Fibroblast of the aortic adventitia (primary cell): Measurements from ENCODE around the gene CTIF. TPM values are rescaled to one million over a fixed set of nuclear protein-coding genes. Genes with fewer than 3 reads are reported as not detected.

Experiments used
- DNase-seq: peaks from one replicate; pipeline ENCODE4 v3.0.0-alpha.2; 2010; ENCODE audit warnings: low read depth
- H3K4me3 ChIP-seq: 2 replicates; pipeline ENCODE4 v1.5.1; 2011; ENCODE audit warnings: low read depth, mild to moderate bottlenecking, control low read depth, low read length, moderate library complexity
- total RNA-seq: library from RNA; depleted of rRNA; stranded (reverse); fragments of >200 nt; gene quantifications from 2 replicates; pipeline ENCODE4 v1.2.3, GENCODE V29; 2012; ENCODE audit warnings: low replicate concordance
- TF ChIP-seq, protein P1 (sequence below): IDR thresholded peaks from 2 replicates; pipeline ENCODE4 v1.5.1; 2011; ENCODE audit warnings: mild to moderate bottlenecking, low read length, control low read depth, inconsistent platforms; ENCODE audit not compliant: insufficient read depth

The CTIF gene
- total RNA-seq, 1 donor: 29.0 TPM

DNA sequence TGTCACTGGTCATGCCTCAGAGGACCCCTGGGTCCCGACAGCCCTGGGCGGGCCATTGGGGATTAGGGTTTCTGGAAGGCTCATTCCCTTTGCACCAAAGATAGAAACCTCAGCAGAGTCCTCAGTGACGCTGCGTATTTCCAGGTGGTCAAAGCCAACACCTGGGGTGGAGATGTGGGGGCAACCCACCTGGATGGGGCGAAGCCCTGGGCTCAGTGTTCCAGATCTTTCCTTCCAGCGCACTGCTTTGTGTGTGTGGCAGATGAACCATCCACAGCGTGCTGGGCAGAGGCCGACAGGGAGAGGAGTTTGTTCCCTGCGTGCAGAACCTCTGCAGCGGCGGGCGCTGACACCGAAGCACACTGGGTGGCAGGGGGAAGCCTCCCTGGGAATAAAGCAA lies 143.9 kb downstream of the CTIF start:
- TF ChIP-seq, protein P1, sequence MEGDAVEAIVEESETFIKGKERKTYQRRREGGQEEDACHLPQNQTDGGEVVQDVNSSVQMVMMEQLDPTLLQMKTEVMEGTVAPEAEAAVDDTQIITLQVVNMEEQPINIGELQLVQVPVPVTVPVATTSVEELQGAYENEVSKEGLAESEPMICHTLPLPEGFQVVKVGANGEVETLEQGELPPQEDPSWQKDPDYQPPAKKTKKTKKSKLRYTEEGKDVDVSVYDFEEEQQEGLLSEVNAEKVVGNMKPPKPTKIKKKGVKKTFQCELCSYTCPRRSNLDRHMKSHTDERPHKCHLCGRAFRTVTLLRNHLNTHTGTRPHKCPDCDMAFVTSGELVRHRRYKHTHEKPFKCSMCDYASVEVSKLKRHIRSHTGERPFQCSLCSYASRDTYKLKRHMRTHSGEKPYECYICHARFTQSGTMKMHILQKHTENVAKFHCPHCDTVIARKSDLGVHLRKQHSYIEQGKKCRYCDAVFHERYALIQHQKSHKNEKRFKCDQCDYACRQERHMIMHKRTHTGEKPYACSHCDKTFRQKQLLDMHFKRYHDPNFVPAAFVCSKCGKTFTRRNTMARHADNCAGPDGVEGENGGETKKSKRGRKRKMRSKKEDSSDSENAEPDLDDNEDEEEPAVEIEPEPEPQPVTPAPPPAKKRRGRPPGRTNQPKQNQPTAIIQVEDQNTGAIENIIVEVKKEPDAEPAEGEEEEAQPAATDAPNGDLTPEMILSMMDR: no peak
- no peak for DNase-seq
- no peak overlapping the region for H3K4me3 ChIP-seq

DNA sequence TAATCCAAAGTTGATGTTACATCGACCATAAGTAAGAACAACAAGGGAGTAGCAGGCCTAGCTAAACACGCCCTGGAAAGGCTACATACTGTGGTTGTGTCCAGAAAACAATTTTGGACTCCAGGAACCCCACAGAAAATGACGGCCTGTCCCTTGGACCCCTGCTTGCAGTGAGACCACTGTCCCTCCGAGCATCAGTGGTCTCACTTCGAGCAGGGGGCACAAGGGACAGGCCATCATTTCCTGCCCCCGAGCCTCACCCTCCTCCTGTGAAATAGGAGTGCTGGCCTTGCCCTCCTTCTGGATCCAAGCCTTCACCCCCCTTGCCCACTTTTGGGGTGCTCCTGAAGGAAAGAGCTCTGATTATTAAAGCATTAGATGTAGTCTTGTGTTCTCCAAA lies 144.4 kb downstream of the CTIF start:
- no peak overlapping the region for H3K4me3 ChIP-seq
- no peak for DNase-seq
- TF ChIP-seq, protein P1: no peak

DNA sequence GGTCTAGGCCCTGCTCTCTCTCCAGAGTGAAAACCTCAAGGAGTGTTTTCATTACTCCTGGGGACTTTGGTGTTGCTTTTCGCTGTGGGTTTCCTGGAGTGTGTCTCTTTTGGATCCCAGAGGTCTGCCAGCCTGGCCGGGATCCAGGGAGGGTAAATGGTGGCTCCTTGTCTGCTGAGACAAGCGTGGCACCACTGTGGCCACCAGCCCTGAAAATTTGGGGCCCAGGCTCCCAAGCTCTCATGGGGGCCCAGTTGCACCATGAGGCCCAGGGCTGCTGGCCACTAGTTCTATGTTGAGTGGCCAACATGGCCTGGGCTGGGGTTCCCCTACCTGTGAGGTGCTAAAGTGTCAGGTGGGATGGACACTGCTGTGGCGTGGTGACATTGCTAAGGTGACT lies 144.8 kb downstream of the CTIF start:
- no peak overlapping the region for H3K4me3 ChIP-seq
- TF ChIP-seq, protein P1: no peak
- no peak for DNase-seq

DNA sequence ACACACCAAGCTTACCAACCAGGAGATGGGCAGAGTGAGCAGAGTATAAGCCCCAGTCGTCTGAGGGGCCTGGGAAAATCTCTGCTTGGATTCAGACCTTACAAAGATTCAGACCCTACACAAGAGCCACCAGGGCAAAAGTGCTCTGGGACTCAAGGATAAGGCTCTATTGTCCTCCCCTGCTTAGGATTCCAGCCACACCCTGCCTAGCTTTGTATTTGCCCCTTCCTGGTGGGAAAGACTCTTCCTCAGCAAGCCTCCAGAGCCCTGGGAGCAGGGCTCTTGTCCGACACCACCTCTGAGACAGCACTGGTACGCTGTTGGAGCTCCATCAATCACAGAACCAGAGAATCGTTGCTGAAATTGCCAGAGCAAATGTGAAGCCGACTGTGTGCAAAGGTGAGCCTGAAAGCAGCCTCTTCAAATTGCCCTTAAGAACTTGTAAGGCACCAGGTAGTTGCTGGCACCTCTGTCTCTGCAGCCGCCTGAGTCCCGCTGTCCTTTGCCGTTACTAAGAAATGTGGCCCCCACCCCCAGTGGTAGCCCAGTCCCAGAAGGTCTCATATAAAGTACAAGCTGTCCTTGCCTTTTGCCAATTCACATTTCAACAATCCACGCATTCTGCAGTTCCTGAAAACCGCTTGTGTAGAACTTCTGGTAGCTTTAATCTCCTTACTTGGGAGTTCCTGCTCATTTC lies 148.7 kb downstream of the CTIF start:
- no peak for DNase-seq
- H3K4me3 ChIP-seq: no peak overlapping the region
- TF ChIP-seq, protein P1: no peak

DNA sequence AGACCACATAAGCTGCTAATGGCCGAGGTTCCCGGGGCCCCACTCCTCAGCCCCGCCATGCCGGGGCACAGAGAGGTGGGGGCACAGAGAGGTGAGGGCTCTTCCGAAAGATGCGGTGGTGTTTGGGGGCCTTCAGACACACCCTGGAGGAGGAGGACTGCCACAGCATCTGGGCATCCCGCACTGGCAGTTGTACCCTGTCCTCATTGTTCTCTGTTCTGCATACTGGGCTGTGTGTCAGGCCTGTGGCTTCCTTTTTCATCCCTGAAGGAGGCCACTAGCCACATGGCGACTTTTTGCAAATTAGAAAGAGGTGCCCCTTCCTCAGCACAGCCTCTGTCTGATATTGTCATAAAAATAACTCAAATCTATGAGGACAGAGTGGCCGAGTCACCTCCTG lies 150.1 kb downstream of the CTIF start:
- TF ChIP-seq, protein P1: no peak
- no peak for DNase-seq
- no peak overlapping the region for H3K4me3 ChIP-seq

DNA sequence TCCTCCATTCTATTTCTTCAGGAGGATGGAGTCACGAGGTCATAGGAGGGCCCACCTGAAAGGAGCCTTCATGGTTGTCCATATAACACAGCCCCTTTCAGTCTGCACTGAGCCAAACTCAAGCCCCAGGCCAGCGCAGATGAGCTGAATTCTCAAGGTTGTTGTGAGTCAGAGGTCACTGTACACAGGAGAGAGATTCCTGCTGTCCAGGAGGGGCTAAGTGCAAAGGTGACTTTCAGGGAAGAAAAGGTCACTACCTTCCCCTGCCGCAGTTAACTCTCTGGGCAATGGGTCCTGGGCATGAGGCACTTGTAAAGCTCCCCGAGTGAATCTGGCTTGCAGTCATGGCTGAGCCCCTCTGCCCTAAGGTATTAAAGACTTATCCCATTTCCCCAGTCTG lies 150.7 kb downstream of the CTIF start:
- no peak overlapping the region for H3K4me3 ChIP-seq
- TF ChIP-seq, protein P1: no peak
- no peak for DNase-seq

DNA sequence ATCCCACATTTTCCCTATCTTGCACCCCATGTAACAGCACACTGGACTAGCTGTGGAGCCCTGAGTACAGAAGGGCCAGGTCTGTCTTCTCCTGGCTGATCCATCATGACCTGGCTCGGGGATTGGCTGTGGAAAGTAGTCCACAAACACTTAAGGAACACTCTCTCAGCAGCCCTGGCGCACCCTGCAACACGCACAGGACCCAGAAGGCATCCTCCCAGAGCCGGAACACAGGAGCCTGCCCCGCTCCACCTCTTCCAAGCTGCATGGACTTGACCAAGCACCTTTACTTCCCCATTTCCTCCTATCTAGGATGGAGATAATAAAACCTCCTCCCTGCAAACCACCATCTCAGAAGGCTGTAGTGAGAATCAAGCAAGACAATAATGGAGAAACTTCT lies 151.7 kb downstream of the CTIF start:
- no peak overlapping the region for H3K4me3 ChIP-seq
- TF ChIP-seq, protein P1: no peak
- no peak for DNase-seq
